SIG-M5 (cell line): ENCODE data around the gene HTT-AS.
"Not testable (repeated sequence)": the region's sequence is repeated elsewhere in the genome, so short reads cannot be mapped to it uniquely, and the experiment has no call there.

ENCODE experiments used
- DNase-seq: peaks from one replicate; lab custom pipeline; 2025; lab: John Stamatoyannopoulos, UW

HTT-AS gene

DNA sequence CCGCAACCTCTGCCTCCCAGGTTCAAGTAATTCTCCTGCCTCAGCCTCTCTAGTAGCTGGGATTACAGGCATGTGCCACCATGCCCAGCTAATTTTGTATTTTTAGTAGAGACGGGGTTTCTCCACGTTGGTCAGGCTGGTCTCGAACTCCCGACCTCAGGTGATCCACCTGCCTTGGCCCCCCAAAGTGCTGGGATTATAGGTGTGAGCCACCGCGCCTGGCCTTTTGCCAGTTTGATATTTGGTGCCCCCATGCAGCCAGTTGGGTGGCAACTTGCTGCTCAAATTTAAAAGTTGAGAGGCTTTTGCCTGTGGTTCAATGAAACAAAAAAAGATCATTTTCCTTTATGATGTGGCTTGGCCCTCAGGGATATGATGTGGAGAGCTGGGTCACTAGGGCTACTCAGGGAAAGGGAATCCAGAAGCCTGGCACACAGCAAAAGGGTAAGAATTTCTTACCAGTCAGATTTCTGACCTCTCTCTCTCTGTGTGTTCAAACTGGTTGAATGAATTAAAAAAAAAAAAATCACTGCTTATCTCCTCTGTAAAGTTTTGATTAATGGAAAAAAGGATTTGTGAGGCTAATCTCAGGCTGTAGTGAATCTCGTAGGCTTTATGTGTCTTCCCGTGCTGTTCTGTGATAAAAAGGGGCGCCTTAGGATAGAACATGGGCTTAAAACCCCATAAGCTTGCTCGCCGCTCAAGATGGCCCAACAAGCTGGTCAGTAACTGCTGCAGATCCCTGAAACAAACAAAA is 23.0 kb downstream of the HTT-AS start:
- DNase-seq, result not testable (repeated sequence)

DNA sequence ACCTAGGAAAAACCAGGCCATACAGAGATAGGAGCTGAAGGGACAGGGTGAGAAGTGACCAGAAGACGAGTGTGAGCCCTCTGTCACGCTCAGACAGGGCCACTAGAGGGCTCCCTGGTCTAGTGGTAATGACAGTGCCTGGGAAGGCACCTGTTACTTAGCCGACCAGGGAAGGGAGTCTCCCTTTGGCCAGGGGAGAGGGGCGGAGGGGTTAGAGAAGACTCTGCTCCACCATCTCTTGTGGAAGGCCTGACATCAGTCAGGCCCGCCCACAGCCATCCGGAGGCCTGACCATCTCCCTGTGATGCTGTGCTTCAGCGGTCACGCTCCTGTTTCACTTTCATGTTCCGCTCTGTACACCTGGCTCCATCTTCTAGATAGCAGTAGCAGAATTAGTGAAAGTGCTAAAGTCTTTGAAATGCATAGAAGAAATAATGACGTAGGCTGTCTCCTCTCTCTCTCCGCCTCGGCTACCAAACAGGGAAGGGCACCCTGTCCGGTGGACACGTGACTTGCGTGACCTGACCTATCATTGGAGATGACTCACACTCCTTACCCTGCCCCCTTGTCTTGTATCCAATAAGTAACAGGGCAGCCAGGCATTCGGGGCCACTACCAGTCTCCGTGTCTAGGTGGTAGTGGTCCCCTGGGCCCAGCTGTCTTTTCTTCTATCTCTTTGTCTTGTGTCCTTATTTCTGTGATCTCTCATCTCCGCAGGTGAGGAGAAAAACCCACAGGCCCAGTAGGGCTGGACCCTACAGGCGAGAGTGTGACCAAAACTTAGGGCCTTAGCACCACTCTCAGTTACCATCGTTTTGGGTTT is 26.7 kb downstream of the HTT-AS start:
- no peak for DNase-seq

DNA sequence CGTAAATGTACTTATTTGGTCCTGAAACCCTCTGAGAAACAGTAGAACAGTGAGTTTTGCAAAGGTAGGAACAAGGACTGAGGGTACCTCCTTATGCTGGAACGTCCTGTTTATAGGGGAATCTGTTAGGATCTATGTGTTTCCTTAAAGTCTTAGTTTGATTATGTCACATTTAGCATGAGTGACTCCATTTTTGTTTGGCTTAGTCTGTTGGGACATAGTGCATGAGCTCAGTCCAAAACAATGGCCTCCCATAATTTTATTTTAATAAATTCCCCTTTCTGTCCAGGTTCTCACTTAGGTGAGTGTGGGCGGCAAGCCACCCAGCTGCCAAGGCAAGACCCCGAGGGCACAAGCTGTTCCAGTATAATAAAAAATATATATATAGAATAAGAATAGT is 27.7 kb downstream of the HTT-AS start:
- DNase-seq, result no peak

DNA sequence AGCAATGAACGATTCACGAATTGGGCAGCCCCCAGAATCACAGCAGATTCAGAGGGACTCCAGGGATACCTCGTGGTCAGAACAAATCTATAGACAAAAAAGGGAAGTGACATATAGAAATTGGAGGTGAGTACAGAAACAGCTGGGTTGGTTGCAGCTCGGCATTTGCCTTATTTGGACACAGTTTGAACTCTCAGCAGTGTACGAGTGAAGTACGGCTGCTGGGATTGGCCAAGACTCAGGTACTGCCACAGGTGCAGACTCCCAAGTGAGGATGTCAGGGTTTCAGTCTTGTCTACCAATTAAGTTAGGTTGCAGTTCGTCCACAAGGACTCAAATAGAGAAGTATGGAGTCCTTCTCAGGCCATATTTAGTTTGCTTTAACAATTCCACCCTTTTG is 28.2 kb downstream of the HTT-AS start:
- DNase-seq, result no peak

DNA sequence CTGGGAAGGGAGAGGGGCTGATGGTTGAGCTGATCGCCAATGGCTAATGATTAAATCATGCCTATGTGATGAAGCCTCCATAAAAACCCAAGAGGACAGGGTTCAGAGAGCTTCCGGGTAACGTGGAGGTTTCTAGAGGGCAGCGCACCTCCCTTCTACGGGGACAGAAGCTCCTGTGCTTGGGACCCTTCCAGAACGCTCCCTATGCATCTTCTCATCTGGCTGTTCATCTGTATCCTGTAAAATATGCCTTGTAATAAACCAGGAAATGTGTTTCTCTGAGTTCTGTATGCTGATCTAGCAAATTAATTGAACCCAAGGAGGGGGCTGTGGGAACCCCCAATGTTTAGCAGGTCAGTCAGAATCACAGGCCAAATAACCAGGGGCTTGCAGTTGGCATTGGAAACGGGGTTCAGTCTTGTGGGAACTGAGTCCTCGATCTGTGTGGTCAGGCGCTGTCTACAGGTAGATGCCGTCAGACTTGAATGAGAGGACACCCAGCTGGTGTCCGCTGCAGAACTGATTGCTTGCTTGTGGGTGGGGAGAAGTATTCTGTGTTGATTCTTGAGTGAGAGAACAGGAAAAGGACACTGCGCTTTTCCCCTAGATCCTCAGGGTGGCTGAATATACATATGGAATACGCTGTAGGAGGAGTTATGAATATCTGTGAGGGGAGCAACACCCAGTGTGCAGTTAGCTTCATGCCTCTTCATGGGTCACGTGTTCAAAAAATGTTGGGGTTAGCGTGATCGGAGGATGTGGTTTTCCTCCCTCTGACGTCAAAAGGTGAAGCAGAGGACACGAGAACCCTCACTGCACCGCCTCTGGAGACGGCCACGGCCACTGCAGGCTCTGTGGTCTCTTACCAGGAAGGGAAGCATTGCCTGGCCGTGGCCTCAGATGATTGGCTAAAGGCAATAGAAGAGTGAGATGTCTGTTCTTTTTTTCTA is 29.2 kb downstream of the HTT-AS start:
- DNase-seq, result no peak

DNA sequence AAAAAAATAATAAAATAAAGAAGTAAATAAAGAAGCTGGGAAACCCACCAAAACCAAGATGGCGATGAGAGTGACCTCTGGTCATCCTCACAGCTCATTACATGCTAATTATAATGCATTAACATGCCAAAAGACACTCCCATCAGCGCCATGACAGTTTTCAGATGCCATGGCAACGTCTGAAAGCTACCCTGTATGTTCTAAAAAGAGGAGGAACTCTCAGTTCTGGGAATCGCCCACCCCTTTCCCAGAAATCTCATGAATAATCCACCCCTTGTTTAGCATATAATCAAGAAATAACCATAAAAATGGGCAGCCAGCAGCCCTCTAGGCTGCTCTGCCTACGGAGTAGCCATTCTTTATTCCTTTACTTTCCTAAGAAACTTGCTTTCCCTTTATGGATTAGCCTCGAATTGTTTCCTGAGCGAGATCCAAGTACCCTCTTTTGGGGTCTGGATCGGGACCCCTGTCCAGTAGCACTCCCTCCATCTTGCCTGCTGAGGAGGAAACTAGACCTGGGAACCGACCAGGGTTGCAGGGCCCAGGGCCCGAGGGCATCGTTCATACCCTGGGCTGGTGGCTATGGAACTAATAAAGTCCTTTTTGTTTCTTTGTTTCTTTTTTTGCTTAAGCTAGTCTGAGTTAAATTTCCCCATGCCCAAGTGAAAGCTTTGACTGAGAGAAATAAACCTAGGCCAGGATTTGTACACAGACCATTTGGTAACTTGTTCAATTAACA is 30.9 kb downstream of the HTT-AS start:
- no peak for DNase-seq

DNA sequence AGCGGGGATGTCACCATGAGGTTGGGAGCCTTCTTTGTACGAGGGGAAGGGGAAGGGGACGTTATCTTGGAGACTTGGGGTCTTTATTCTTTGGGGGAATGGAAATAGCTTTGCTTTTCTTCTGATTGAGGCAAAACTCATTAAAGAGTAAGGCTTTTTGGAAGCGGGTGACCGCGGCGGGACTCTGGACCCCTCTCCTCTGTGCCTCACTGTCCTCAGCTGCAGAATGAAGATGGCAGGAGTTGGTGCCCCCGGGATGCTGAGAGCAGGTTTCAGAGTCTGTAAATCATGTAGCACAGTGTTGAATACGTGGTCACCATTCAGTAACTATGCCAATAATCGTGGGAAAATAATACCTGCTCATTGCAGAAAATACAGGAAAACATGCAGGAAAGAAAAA is 32.1 kb downstream of the HTT-AS start:
- DNase-seq, result no peak

DNA sequence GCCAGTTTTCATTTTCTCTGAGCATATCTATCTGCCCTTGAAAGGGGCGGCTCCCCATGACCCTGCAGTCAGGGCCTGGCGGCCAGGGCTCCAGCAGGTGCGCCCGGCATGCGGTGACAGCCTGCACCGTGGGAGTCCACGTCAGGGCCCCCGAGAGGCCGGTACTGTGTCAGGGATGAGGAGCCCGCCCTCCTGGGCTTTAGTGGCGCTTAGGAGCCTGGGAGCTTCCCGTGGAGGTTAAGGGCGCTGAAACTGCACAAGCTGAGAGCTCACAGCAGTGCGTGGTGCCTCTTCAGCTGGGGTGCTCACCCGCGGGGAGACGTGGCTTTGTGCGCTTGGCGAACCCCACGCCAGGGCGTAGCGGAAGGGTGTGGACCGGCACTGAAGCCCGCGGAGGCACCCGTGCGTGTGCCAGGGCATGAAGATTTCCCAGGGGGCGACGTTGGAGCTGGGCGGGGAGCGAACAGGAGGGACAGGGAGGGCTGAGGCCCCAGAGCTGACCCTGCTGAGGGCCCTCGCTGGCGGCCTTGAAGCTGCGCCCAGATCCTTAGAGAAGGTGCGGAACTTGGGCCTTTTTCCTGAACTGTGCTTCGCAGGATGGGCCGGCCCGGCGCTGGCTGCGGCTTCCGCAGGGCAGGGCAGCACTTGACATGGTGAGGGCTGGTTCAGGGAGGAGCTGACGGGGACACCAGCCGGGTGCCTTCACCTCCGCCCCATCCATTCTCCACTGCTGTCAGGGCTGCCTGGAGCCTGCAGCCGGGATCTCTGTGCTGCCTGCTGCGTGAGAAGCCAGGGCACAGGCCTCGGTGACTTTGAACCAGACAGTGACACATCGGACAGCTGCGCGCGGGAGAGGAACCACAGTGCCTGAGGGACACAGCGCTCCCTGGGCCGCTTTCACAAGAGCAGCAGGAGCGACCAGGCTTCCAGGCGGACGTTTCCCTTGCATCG is 32.9 kb downstream of the HTT-AS start:
- DNase-seq, result no peak

DNA sequence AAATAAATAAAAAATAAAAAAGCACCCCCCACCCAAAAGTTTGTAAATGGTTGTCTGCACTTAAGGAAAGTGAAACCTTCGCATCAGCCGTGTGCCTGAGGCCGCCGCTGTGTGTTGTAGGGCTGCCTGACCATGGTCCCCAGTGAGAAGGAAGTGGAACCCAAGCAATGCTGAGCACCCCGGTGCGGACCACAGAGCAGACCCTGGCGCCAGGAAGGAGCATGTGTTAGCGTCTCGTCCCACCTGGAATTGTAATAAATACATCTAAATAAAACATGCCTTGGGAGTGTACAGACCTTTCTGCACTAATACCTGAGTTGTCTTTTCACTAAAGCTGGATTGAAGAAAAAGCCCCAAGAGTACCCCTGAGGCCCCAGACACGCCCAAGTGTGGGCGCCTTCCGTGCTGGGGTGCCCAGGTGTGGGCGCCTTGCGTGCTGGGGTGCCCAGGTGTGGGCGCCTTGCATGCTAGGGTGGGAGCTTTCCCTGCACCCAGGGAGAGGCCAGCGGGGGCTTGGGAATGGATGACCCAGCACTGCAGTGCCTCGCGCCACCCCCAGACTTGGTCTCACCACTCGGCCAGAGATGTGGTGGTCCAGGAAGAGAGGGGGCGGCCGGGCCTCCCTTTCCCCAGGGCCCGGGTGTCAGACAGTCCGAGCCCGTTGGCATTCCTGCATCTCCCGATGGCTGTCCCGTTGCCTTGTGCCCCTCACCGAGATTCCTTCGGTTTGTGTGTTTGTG is 33.7 kb downstream of the HTT-AS start:
- no peak for DNase-seq

DNA sequence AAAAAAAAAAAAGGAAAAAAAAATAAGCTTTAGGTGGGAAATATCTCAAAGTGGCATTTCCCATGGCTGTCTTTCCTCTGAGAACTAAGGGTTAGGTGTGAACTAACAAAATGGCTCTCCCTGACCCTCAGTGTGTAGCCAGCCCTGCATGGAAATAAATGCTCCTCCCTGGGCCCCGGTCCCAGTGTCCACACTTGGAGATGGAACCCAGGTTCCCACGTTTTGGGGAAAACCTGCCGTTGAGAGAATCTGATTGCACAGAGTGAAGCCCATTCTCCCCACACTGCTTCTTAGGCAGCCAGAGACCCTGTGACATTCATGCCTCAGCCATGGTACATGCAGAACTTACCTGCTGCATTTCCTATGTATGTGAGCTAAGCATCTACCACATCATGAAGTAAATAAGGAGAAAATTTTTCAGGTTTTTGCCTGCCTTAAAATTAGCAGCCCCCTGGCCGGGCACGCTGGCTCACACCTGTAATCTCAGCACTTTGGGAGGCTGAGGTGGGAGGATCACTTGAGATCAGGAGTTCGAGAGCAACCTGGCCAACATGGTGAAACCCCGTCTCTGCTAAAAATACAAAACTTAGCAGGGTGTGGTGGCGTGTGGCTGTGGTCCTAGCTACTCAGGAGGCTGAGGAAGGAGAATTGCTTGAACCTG is 34.5 kb downstream of the HTT-AS start:
- no peak for DNase-seq

DNA sequence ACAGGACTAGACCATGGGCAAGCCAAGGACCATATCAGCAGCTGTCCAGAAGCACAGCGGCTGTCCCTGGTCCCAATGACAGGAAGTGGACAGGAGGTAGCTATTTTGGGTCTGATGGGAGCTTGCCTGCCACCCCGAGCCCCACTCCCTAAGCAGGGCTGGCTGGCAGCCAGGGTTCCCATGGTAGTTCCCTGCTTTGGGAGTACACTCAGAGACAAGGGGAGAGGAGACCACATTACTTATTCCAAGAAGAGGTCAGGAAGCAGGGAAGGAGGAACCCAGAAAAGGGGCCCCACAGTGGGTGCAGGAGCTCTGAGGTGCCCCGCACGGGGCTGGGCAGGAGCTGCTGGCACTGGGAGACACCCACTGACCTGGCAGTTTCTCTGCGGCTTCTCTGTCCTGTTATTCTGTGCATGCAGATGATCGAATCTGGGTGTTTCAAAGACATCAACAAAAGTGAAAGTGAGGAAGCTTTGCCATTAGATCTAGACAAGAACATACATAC is 36.3 kb downstream of the HTT-AS start:
- no peak for DNase-seq

DNA sequence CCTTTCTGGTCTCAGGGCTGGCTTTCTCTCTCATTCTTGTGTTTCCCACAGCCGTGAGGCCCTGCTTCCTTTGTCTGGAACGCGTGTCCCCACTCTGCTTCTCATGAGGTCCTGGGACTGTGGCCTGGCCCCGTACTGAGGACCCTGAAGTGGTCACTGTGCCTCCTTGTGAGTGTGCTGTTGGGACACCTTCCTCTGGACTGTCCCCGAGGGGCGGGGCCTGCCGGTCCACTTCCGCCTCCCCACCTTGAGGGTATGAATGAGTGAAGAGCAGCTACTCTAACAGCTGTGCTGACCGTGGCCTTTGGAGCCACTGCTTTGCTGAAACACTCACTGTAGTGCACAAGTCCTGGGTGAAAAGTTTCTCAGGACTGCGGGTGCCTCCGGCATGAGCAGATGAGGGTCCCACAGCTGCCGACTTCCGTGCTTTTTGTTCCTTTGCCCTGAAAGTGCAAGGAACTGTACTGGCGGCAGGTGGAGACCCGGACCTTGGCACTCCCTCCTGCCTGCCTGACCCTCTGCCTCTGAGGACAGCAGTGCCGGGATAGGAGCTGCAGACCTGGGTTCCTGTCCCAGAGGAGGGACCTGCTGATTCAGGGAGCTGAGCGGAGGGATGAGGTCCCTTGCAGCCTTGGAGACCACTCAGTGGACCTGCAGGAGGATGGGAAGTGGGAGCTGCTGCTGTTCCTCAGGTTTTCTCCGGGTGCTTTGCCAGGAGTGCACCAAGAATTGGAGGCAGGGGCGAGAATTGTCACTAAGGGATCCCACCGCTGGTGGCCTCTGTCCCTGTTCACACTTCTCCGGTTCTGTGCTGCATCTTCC is 38.0 kb downstream of the HTT-AS start:
- no peak for DNase-seq

DNA sequence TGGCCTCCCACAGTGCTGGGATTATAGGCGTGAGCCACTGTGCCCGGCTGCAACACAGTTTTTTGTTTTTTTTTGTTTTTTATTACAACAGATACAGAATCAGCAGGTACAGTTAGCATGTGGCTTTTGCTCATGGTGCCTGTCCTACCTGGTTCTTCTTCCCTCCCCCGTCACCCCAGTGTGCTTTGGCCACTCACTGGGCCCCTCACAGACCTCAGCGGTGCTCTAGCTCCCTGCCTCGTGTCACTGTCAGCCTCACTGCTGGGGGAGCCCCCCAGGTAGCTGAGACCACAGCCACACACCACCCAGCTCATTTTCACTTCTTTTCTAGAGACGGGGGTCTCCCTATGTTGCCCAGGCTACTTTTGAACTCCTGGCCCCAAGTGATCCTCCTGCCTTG is 38.7 kb downstream of the HTT-AS start:
- no peak for DNase-seq

DNA sequence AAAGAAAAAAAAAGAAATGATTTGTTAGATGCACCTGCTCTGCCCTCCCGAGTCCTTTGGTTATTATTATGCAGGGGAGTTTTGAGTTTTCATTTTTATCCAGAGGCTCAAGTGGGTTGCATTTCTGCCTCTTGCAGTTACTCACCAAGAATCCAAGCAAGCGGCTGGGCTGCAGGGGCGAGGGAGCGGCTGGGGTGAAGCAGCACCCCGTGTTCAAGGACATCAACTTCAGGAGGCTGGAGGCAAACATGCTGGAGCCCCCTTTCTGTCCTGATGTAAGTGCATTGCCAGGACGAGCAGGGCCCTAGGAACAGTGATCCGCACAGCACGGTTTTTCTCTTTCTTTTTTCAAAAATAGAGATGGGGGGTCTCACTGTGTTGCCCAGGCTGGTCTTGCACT is 39.1 kb downstream of the HTT-AS start:
- no peak for DNase-seq

DNA sequence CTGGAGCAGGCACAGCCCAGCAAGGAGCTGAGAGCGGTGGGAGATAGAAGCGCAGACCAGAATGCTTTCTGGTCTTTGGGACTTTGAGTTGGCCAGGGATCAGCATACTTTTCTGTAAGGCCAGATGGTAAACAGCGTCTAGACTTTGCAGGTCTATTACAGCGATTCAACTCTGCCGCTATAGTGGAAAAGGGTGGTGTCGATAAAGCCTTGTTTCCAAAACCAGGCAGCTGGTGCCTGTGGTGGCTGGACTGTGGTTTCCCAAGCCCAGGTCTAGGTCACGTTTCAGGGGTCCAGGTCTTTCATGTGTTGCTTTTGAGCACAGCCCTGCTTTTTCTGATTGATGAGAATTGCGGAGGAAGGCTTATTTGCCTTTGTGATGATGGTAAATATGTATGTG is 40.1 kb downstream of the HTT-AS start:
- no peak for DNase-seq

DNA sequence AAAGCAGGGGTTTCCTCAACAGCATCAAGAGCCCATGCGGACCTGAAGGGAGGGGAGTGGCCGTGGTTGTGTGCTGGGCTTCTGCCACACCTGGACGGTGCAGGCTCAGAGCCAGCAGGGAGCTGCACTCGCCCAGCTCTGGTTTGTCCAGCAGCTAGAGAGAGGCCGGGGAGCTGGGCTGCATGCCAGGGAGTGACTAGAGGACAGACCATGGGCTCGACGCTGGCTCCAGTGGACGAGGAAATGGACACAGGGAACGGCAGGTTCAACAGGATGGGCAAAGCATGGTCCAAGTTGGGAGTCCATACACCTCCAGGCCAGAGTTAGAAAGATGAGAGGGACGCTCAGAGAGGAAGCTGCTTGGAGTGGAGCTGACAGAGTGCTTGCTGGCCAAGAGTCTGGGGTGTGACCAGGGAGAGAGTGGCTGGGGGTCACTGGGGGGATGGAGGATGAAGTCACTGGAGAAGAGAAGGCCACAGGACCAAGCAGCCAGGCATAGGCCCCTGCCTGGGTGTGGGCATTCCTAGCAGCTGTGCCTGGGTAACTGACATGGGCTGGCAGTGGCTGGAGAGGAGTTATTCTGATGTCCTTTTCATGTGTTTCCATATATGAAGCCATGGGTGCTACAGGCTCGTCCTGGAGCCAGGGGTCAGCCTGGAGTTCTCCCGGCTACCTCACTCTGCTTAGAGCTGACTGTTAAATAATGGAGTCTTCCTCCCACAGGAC is 42.8 kb downstream of the HTT-AS start:
- no peak for DNase-seq

DNA sequence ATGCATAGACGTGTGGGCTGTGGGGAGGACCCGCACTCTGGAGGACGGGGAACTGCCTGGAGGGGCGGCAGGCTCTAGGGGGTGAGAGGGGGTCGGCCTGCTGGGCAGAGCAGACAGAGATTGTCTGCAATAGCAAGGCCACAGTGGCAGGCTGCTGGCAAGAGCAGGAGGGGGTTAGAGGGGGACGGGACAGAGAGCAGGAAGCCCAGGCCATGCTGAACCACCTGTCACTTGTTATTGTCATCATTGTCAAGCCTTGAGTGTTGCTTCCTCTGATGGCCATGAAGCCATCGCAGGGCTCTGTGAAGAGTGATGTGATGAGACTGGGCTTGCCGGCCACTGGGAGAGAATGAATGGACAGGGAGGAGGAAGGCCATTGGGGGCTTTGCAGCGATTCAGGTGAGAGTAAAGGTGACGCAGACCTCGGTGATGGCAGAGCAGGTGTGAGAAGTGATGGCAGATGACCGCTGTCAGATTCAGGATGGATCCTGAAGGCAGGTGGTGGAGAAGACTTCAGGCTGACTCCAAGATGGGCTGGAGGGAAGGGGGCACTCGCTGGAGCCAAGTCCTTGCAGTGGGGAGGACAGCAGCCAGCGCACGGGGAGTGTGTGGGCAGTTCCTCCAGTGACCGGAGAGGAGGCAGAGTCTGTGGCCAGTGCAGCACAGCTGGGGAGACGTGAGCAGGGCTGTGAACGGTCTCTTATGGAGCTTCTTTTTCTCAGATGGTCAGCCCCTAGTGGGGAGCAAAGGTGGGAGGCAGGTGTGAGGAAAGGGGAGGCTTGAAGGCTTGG is 43.6 kb downstream of the HTT-AS start:
- DNase-seq, result no peak
